Right lobe of liver (tissue), 6 donors: ENCODE measurements around the gene TJP2. TPM values are rescaled to one million over a fixed set of nuclear protein-coding genes. Genes with fewer than 3 reads are reported as not detected.

Experiments
- ATAC-seq, 4 donors: fragments of 200-7000 bp; cut with Tn5 transposase; one replicate each; pipeline ENCODE4 v1.9.1; 2020; ENCODE audit warnings: mild to moderate bottlenecking in 4 of 4, moderate library complexity in 4 of 4
- DNase-seq, 3 donors: peaks; one replicate each; pipeline ENCODE4 v3.0.0-alpha.2; 2020
- H3K27ac ChIP-seq, 3 donors: fragments of 200-600 bp; one replicate each; pipeline ENCODE4 v1.8.0; 2022
- H3K27me3 ChIP-seq, 2 donors: fragments of 200-600 bp; one replicate each; pipeline ENCODE4 v1.8.0; 2022
- H3K36me3 ChIP-seq, 4 donors: fragments of 200-600 bp; sonication (generic) in 1 of 4; one replicate each; pipeline versions ENCODE4 v1.5.1 to v1.8.0; 2017 to 2022; ENCODE audit warnings: control low read depth in 1 of 4
- H3K4me1 ChIP-seq, 4 donors: fragments of 200-600 bp; sonication (generic) in 1 of 4; one replicate each; pipeline versions ENCODE4 v1.5.1 to v1.8.0; 2017 to 2022; ENCODE audit warnings: control low read depth in 1 of 4
- H3K4me3 ChIP-seq, 3 donors: fragments of 200-600 bp; one replicate each; pipeline ENCODE4 v1.8.0; 2022
- H3K9me3 ChIP-seq, 4 donors: fragments of 200-600 bp; sonication (generic) in 1 of 4; one replicate each; pipeline versions ENCODE4 v1.5.1 to v1.8.0; 2017 to 2022; ENCODE audit warnings: control low read depth in 1 of 4
- POLR2A ChIP-seq: fragments of 450-650 bp; IDR thresholded peaks from one replicate; pipeline ENCODE4 v1.6.1; 2017; ENCODE audit warnings: antibody characterized with exemption, mild to moderate bottlenecking
- WGBS: methylation state at CpG from one replicate; pipeline ENCODE4 v1.1.6; 2018; ENCODE audit warnings: low coverage, low lambda C conversion rate; ENCODE audit not compliant: insufficient coverage; ENCODE audit errors: missing lambda C conversion rate; 5-methylcytosine and 5-hydroxymethylcytosine counted together
- intact Hi-C, 2 donors: fragments of 100-400 bp; cut with DNase I; formaldehyde crosslinking; loops; one replicate each; pipeline versions ENCODE4 v1.11.2 to v1.14.1; 2022
- total RNA-seq, 6 experiments: library from RNA; depleted of rRNA in 2 of 6; stranded (reverse); fragments of >200 nt in 2 of 6; fragmentation: NEBNext Ultra II Directional in 3 of 6; extraction: Animal tissue kit (Norgen Biotek cat#: 25700) in 3 of 6; gene quantifications; one replicate each; pipeline versions ENCODE4 v1.1.0 to v1.2.4, GENCODE V29; 2016 to 2023
- TF ChIP-seq, protein P1 (sequence below), 4 donors: fragments of 200-600 bp in 3 of 4; fragments of 450-650 bp in 1 of 4; IDR thresholded peaks; one replicate each; pipeline versions ENCODE4 v1.5.1 to v1.8.0; 2016 to 2022; ENCODE audit warnings: antibody characterized with exemption in 4 of 4, mild to moderate bottlenecking in 2 of 4
- donor health status: DM: no; HTN: yes; CAD: no.
- donor health status: DM: no; HTN: no; CAD: no.
- donor health status: DM: no; HTN: no; CAD: no.
- donor health status: DM: no; HTN: yes; CAD: no.
- donor health status: DM: no; HTN: yes; CAD: no.

The TJP2 gene
- total RNA-seq, 6 experiments from 2014 or later: 62.0 to 129 (median 81.7) TPM

- TF ChIP-seq, protein P1, sequence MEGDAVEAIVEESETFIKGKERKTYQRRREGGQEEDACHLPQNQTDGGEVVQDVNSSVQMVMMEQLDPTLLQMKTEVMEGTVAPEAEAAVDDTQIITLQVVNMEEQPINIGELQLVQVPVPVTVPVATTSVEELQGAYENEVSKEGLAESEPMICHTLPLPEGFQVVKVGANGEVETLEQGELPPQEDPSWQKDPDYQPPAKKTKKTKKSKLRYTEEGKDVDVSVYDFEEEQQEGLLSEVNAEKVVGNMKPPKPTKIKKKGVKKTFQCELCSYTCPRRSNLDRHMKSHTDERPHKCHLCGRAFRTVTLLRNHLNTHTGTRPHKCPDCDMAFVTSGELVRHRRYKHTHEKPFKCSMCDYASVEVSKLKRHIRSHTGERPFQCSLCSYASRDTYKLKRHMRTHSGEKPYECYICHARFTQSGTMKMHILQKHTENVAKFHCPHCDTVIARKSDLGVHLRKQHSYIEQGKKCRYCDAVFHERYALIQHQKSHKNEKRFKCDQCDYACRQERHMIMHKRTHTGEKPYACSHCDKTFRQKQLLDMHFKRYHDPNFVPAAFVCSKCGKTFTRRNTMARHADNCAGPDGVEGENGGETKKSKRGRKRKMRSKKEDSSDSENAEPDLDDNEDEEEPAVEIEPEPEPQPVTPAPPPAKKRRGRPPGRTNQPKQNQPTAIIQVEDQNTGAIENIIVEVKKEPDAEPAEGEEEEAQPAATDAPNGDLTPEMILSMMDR (IDR thresholded peaks at IDR 0.05): no peak
- no peak for TF ChIP-seq POLR2A
- no peaks in the 10 kb centered on the region for H3K36me3 ChIP-seq
- DNase-seq (no peak), ATAC-seq (peak; percentile 6 to 54 (median 34))
- no peaks in the 10 kb centered on the region for H3K9me3 ChIP-seq
- H3K27ac ChIP-seq: no peak overlapping the region
- 65% methylated on average over 2 of the region's 7 CpGs for WGBS
- H3K4me3 ChIP-seq: no peak overlapping the region
- H3K27me3 ChIP-seq: no peaks in the 10 kb centered on the region
- H3K4me1 ChIP-seq: peaks cover 0 to 29% (median 2%) of the 10 kb centered on the region in 4 donors
- intact Hi-C loops: loop anchor here in 1 of 2 donors (10.0 kb wide), 1 partner anchor 150 kb away; no protein-coding TSS in a partner anchor
These were observed 30.8 kb downstream of the TJP2 start for GRCh38 chr9:69204849-69205248.

DNA sequence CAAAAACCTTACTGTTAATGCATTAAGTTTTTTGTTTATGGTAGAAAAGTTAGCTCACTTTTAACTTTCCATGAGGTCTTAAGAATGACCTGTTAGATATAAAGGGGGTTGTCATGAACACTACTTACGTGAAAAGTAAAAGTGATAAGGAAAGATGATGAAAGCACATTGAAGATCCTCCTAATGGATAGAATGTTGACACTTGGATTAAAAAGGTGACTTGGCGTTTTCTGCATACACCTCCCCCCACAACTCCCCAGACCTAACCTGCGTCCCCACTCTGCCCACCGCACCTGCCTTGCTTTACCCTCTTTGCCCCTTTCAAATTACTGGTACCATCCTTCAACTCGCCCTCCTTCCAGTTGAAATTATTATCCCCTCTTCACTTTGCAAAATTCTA is 32.0 kb downstream of the TJP2 start:
- intact Hi-C loops: loop anchor here in 1 of 2 donors (10.0 kb wide), 1 partner anchor 151 kb away; no protein-coding TSS in a partner anchor
- WGBS: 95% methylated on average over 5 of the region's 5 CpGs
- no peaks in the 10 kb centered on the region for H3K27me3 ChIP-seq
- ATAC-seq (no peak), DNase-seq (no peak)
- no peak overlapping the region for H3K4me3 ChIP-seq
- H3K27ac ChIP-seq: no peak overlapping the region
- H3K36me3 ChIP-seq: no peaks in the 10 kb centered on the region
- no peaks in the 10 kb centered on the region for H3K9me3 ChIP-seq
- TF ChIP-seq POLR2A: no peak
- TF ChIP-seq, protein P1 (IDR thresholded peaks at IDR 0.05): no peak
- H3K4me1 ChIP-seq: peaks cover 0 to 23% (median 2%) of the 10 kb centered on the region in 4 donors

GRCh38 chr9:69207503-69207902 is 33.4 kb downstream of the TJP2 start:
- DNase-seq (no peak), ATAC-seq (peak; percentile 15 to 38 (median 26))
- Histone ChIP-seq H3K4me3 (no peak overlapping the region), H3K36me3 (no peaks in the 10 kb centered on the region), H3K9me3 (no peaks in the 10 kb centered on the region), H3K4me1 (peaks cover 0 to 21% (median 2%) of the 10 kb centered on the region in 4 donors), H3K27me3 (no peaks in the 10 kb centered on the region), H3K27ac (no peak overlapping the region)
- intact Hi-C loops: loop anchor here in 1 of 2 donors (10.0 kb wide), 1 partner anchor 153 kb away; no protein-coding TSS in a partner anchor
- TF ChIP-seq POLR2A: no peak
- TF ChIP-seq, protein P1 (IDR thresholded peaks at IDR 0.05): no peak
- 60% methylated on average over 6 of the region's 6 CpGs for WGBS

DNA sequence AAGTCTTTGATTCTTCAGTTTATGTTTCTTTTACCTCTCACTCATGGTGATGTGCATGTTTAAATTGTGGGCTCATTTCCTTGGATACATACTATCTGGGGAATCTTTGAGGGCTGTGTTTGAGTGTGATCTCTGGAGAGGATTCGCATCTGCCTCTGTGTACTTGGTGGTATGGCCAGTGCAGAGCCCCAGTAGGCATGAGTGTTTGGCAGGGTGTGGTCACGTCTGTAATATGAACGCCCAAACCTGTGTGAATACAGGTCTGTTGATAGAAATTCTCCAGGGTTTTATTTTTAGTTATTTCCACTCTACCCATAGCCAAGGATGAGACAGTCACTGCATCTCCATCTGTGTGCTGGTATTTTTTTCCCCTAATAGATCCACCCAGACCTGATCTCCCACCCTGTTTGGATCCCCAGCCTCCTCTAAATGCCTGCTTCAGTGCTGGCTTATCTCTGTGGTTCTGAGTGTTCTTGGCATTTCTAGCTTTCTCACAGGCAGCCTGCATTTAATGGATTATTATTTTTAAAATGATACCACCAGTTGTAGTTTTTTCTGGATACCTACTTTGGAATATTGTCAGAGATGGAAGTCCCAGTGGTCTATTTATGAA is 37.5 kb downstream of the TJP2 start:
- Histone ChIP-seq H3K27me3 (no peaks in the 10 kb centered on the region), H3K9me3 (no peaks in the 10 kb centered on the region), H3K4me1 (peaks cover 0 to 36% (median 18%) of the 10 kb centered on the region in 4 donors), H3K36me3 (no peaks in the 10 kb centered on the region), H3K27ac (no peak overlapping the region), H3K4me3 (no peak overlapping the region)
- 97% methylated on average over 3 of the region's 3 CpGs for WGBS
- TF ChIP-seq, protein P1 (IDR thresholded peaks at IDR 0.05): no peak
- TF ChIP-seq POLR2A: no peak
- no peak for DNase-seq
- no peak for ATAC-seq
- intact Hi-C loops: no loop called here
